ENCODE results near the gene JMJD8. TPM values are rescaled to one million over a fixed set of nuclear protein-coding genes. Genes with fewer than 3 reads are reported as not detected.

JMJD8 gene
- polyA plus RNA-seq, 4 donors, result 23.0 to 46.2 (median 31.9) TPM

DNA sequence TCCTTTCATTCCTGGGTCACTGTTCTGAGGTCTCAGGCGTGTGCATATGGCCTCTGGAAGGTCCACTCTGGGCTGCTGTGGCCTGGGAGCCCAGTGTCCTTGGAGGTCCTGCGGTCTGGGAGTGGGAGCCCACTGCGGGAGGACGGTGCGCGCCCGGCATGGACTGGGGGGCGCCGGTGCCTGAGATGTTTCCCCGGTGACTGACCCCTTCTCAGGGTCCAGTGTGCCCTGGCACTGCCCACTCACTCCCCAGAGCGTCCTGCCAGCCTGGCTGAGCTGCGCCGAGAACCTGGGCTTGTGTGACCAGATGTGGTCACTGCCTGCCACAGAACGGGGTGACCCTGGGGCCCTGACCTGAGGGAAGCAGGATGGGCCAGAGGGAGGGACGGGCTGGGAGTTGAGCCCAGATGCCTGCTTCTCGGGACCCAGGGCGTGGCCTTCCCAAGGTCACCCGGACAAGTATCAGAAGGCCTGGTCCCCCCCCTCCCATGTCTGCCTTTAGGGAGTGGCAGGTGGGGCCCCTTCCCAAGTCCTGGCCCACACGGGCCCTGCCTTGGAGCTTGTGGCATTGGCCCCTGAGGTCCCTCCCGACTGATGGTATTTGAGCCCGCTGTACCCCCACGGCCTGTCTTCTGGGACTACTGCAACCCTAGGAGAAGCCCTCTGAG lies 9.8 kb downstream of the JMJD8 start:
- Histone ChIP-seq H3K27ac (ENCODE audit: low read depth in 1 of 3, low read length in 2 of 3) (no peak overlapping the region), H3K9me3 (ENCODE audit: control insufficient read depth in 2 of 2, insufficient read depth in 1 of 2, low read depth in 1 of 2, low read length in 1 of 2) (no peaks in the 10 kb centered on the region), H3K27me3 (ENCODE audit: control insufficient read depth in 3 of 3, insufficient read depth in 3 of 3, low read length in 3 of 3) (peaks cover 0 to 3% (median 0%) of the 10 kb centered on the region in 3 donors), H3K4me1 (ENCODE audit: control insufficient read depth in 3 of 3, insufficient read depth in 2 of 3, low read depth in 1 of 3, low read length in 2 of 3) (peaks cover 5 to 26% (median 5%) of the 10 kb centered on the region in 3 donors), H3K4me3 (ENCODE audit: low read depth in 1 of 3, low read length in 3 of 3) (no peak overlapping the region), H3K36me3 (ENCODE audit: control insufficient read depth in 3 of 3, insufficient read depth in 2 of 3, low read depth in 1 of 3, low read length in 3 of 3) (peaks cover 15 to 59% (median 21%) of the 10 kb centered on the region in 3 donors)
- 72 to 80% (median 76%) methylated on average over 21 to 22 of the region's 22 CpGs for WGBS, 3 donors
- DNase-seq (no peak), FAIRE-seq (no peak)

GRCh38 chr16:673399-673991 lies 10.6 kb downstream of the JMJD8 start:
- H3K27ac ChIP-seq (ENCODE audit: low read depth in 1 of 3, low read length in 2 of 3), result no peak overlapping the region
- peaks cover 3 to 32% (median 5%) of the 10 kb centered on the region in 3 donors for H3K4me1 ChIP-seq (ENCODE audit: control insufficient read depth in 3 of 3, insufficient read depth in 2 of 3, low read depth in 1 of 3, low read length in 2 of 3)
- FAIRE-seq (no peak), DNase-seq (no peak)
- H3K36me3 ChIP-seq (ENCODE audit: control insufficient read depth in 3 of 3, insufficient read depth in 2 of 3, low read depth in 1 of 3, low read length in 3 of 3), result peaks cover 15 to 67% (median 21%) of the 10 kb centered on the region in 3 donors
- no peak overlapping the region for H3K4me3 ChIP-seq (ENCODE audit: low read depth in 1 of 3, low read length in 3 of 3)
- no peaks in the 10 kb centered on the region for H3K9me3 ChIP-seq (ENCODE audit: control insufficient read depth in 2 of 2, insufficient read depth in 1 of 2, low read depth in 1 of 2, low read length in 1 of 2)
- peaks cover 0 to 3% (median 0%) of the 10 kb centered on the region in 3 donors for H3K27me3 ChIP-seq (ENCODE audit: control insufficient read depth in 3 of 3, insufficient read depth in 3 of 3, low read length in 3 of 3)
- WGBS, 3 donors, result 90 to 91% (median 91%) methylated on average over 14 to 18 of the region's 18 CpGs

DNA sequence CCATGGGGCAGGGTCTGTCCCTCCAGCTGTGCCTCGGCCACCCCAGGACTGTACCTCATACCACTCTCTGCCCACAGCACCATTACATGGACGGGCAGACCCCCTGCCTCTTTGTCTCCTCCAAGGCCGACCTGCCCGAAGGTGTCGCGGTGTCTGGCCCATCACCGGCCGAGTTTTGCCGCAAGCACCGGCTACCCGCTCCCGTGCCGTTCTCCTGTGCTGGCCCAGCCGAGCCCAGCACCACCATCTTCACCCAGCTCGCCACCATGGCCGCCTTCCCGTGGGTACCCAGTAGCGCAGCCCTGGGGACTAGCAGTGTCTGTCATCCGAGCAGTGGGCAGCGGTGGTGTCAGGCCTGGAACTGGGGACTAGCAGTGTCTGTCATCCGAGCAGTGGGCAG lies 11.3 kb downstream of the JMJD8 start:
- Histone ChIP-seq H3K36me3 (ENCODE audit: control insufficient read depth in 3 of 3, insufficient read depth in 2 of 3, low read depth in 1 of 3, low read length in 3 of 3) (peaks cover 15 to 67% (median 21%) of the 10 kb centered on the region in 3 donors), H3K27ac (ENCODE audit: low read depth in 1 of 3, low read length in 2 of 3) (no peak overlapping the region), H3K4me3 (ENCODE audit: low read depth in 1 of 3, low read length in 3 of 3) (no peak overlapping the region), H3K27me3 (ENCODE audit: control insufficient read depth in 3 of 3, insufficient read depth in 3 of 3, low read length in 3 of 3) (peaks cover 0 to 3% (median 0%) of the 10 kb centered on the region in 3 donors), H3K9me3 (ENCODE audit: control insufficient read depth in 2 of 2, insufficient read depth in 1 of 2, low read depth in 1 of 2, low read length in 1 of 2) (no peaks in the 10 kb centered on the region), H3K4me1 (ENCODE audit: control insufficient read depth in 3 of 3, insufficient read depth in 2 of 3, low read depth in 1 of 3, low read length in 2 of 3) (peaks cover 3 to 32% (median 5%) of the 10 kb centered on the region in 3 donors)
- DNase-seq (no peak), FAIRE-seq (no peak)
- 92 to 95% (median 95%) methylated on average over 17 to 21 of the region's 21 CpGs for WGBS, 3 donors

DNA sequence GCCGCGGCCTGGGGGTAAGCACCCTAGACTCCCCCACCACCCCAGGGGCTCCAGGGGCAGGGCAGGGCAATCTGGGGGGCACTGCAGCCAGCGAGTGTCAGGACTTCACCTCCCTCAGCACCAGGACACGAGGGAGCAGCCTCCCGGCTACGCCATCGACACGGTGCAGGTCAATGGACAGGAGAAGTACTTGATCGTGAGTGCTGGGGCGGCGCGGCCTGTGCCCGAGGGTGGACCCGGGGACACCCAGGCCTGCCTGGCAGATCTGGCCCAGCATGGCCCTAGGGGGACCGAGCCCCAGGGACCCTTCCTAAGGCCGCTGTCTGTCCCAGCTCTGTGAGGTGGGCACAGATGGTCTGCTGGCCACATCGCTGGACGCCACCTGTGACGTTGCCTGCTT lies 11.8 kb downstream of the JMJD8 start:
- WGBS, 3 donors, result 90 to 97% (median 92%) methylated on average over 17 to 19 of the region's 19 CpGs
- DNase-seq (no peak), FAIRE-seq (no peak)

DNA sequence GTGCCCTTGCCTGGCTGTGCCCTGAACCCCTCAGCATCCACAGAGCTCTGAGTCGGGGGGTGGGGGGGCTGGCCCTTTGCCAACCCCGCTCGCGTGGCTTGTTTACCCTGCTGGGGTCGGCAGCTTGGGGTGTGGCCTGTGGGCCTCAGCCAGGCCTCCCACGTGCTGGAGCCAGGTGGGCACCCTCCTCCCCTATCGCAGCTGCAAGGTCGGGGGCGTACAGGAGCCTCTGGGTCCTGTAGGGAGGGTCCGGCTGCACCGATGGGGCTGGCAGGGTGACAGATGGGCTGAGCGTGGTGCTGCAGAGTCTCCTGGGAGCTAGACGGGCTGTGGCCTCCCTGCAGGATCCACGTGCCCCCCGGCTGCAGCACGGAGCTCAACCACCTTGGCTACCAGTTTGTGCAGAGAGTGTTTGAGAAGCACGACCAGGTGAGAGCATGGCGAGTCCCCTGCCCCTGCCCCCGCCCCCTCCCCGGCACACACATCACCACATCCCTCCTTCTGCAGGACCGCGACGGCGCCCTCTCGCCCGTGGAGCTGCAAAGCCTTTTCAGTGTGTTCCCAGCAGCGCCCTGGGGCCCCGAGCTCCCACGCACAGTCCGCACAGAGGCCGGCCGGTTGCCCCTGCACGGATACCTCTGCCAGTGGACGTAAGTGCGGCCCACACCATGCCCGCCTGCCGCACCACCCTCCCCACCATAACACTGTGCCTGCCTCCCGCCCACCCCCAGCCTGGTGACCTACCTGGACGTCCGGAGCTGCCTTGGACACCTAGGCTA lies 12.6 kb downstream of the JMJD8 start:
- H3K36me3 ChIP-seq (ENCODE audit: control insufficient read depth in 3 of 3, insufficient read depth in 2 of 3, low read depth in 1 of 3, low read length in 3 of 3), result peaks cover 15 to 79% (median 21%) of the 10 kb centered on the region in 3 donors

More for the DNA sequence above, 11.8 kb downstream of the JMJD8 start:
- Histone ChIP-seq H3K27ac (ENCODE audit: low read depth in 1 of 3, low read length in 2 of 3) (no peak overlapping the region), H3K4me1 (ENCODE audit: control insufficient read depth in 3 of 3, insufficient read depth in 2 of 3, low read depth in 1 of 3, low read length in 2 of 3) (peaks cover 3 to 35% (median 5%) of the 10 kb centered on the region in 3 donors), H3K27me3 (ENCODE audit: control insufficient read depth in 3 of 3, insufficient read depth in 3 of 3, low read length in 3 of 3) (peaks cover 0 to 3% (median 0%) of the 10 kb centered on the region in 3 donors), H3K36me3 (ENCODE audit: control insufficient read depth in 3 of 3, insufficient read depth in 2 of 3, low read depth in 1 of 3, low read length in 3 of 3) (peaks cover 15 to 71% (median 21%) of the 10 kb centered on the region in 3 donors), H3K4me3 (ENCODE audit: low read depth in 1 of 3, low read length in 3 of 3) (no peak overlapping the region), H3K9me3 (ENCODE audit: control insufficient read depth in 2 of 2, insufficient read depth in 1 of 2, low read depth in 1 of 2, low read length in 1 of 2) (no peaks in the 10 kb centered on the region)

GRCh38 chr16:670485-671352 lies 13.4 kb downstream of the JMJD8 start:
- FAIRE-seq, result no peak
- no peak overlapping the region for H3K27ac ChIP-seq (ENCODE audit: low read depth in 1 of 3, low read length in 2 of 3)
- H3K4me3 ChIP-seq (ENCODE audit: low read depth in 1 of 3, low read length in 3 of 3), result no peak overlapping the region
- H3K36me3 ChIP-seq (ENCODE audit: control insufficient read depth in 3 of 3, insufficient read depth in 2 of 3, low read depth in 1 of 3, low read length in 3 of 3), result peaks cover 15 to 84% (median 21%) of the 10 kb centered on the region in 3 donors
- 93 to 96% (median 95%) methylated on average over 42 to 52 of the region's 52 CpGs for WGBS, 3 donors
- H3K27me3 ChIP-seq (ENCODE audit: control insufficient read depth in 3 of 3, insufficient read depth in 3 of 3, low read length in 3 of 3), result no peaks in the 10 kb centered on the region
- no peaks in the 10 kb centered on the region for H3K9me3 ChIP-seq (ENCODE audit: control insufficient read depth in 2 of 2, insufficient read depth in 1 of 2, low read depth in 1 of 2, low read length in 1 of 2)
- peaks cover 3 to 21% (median 5%) of the 10 kb centered on the region in 3 donors for H3K4me1 ChIP-seq (ENCODE audit: control insufficient read depth in 3 of 3, insufficient read depth in 2 of 3, low read depth in 1 of 3, low read length in 2 of 3)
- DNase-seq, result no peak

More for the DNA sequence above, 12.6 kb downstream of the JMJD8 start:
- FAIRE-seq (no peak), DNase-seq (no peak)
- H3K27me3 ChIP-seq (ENCODE audit: control insufficient read depth in 3 of 3, insufficient read depth in 3 of 3, low read length in 3 of 3), result peaks cover 0 to 3% (median 0%) of the 10 kb centered on the region in 3 donors
- H3K4me3 ChIP-seq (ENCODE audit: low read depth in 1 of 3, low read length in 3 of 3), result no peak overlapping the region
- no peaks in the 10 kb centered on the region for H3K9me3 ChIP-seq (ENCODE audit: control insufficient read depth in 2 of 2, insufficient read depth in 1 of 2, low read depth in 1 of 2, low read length in 1 of 2)
- 87 to 88% (median 88%) methylated on average over 36 to 40 of the region's 40 CpGs for WGBS, 3 donors
- H3K27ac ChIP-seq (ENCODE audit: low read depth in 1 of 3, low read length in 2 of 3), result no peak overlapping the region
- H3K4me1 ChIP-seq (ENCODE audit: control insufficient read depth in 3 of 3, insufficient read depth in 2 of 3, low read depth in 1 of 3, low read length in 2 of 3), result peaks cover 3 to 27% (median 5%) of the 10 kb centered on the region in 3 donors

DNA sequence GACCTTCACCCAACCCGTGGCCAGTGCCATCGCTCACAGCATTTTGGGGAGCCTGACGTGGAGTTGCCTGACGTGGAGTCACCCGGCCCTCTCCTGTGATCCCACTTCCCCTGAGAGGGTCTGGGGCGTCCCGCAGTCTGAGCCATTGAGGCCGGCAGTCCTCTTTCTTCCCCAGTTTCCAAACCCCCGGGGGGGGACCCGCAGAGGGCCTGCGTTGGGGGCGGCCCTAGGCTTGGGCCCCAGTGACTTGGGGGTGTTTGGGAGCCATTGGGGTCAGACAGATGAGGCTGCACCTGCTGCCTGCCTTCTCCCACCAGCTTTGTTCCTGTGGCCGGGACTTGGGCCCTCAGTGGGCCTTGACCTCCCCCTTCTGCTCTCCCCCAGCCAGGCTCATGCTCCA lies 14.5 kb downstream of the JMJD8 start:
- H3K36me3 ChIP-seq (ENCODE audit: control insufficient read depth in 3 of 3, insufficient read depth in 2 of 3, low read depth in 1 of 3, low read length in 3 of 3), result peaks cover 15 to 81% (median 21%) of the 10 kb centered on the region in 3 donors

More for the DNA sequence above, 14.5 kb downstream of the JMJD8 start:
- DNase-seq, result no peak
- no peak overlapping the region for H3K27ac ChIP-seq (ENCODE audit: low read depth in 1 of 3, low read length in 2 of 3)
- H3K4me1 ChIP-seq (ENCODE audit: control insufficient read depth in 3 of 3, insufficient read depth in 2 of 3, low read depth in 1 of 3, low read length in 2 of 3), result peaks cover 0 to 14% (median 0%) of the 10 kb centered on the region in 3 donors
- no peaks in the 10 kb centered on the region for H3K27me3 ChIP-seq (ENCODE audit: control insufficient read depth in 3 of 3, insufficient read depth in 3 of 3, low read length in 3 of 3)
- no peak for FAIRE-seq
- H3K4me3 ChIP-seq (ENCODE audit: low read depth in 1 of 3, low read length in 3 of 3), result no peak overlapping the region
- 91 to 97% (median 93%) methylated on average over 9 to 13 of the region's 13 CpGs for WGBS, 3 donors
- H3K9me3 ChIP-seq (ENCODE audit: control insufficient read depth in 2 of 2, insufficient read depth in 1 of 2, low read depth in 1 of 2, low read length in 1 of 2), result no peaks in the 10 kb centered on the region
